HG03565 (cell line): ENCODE measurements around the gene DOC2B.
"Not testable (repeated sequence)": the region's sequence is repeated elsewhere in the genome, so short reads cannot be mapped to it uniquely, and the experiment has no call there.

Experiments used
- ATAC-seq: cut with Tn5 transposase; IDR thresholded peaks from one replicate; pipeline ENCODE4 v1.9.1; 2021; ENCODE audit warnings: mild to moderate bottlenecking, moderate library complexity; ENCODE audit not compliant: unreplicated experiment

Gene DOC2B

GRCh38 chr17:193426-193810 is 12.0 kb upstream of the DOC2B start:
- no peak for ATAC-seq

- ATAC-seq = no peak
Observed at GRCh38 chr17:192666-193425, 11.4 kb upstream of the DOC2B start.

- ATAC-seq = no peak
Observed at GRCh38 chr17:189444-189843, 8.0 kb upstream of the DOC2B start.

- no peak for ATAC-seq
Observed at GRCh38 chr17:187130-187529, 5.7 kb upstream of the DOC2B start.

- no peak for ATAC-seq
Observed at GRCh38 chr17:185445-186138, 4.1 kb upstream of the DOC2B start.

- no peak for ATAC-seq
Observed at GRCh38 chr17:183021-183420, 1.6 kb upstream of the DOC2B start.

- ATAC-seq = no peak
Observed at GRCh38 chr17:182050-182751, 751 bp upstream of the DOC2B start.

GRCh38 chr17:180381-181244 is 837 bp downstream of the DOC2B start:
- no peak for ATAC-seq

- ATAC-seq = no peak
Observed at GRCh38 chr17:179781-180380, 1.6 kb downstream of the DOC2B start.

- ATAC-seq = no peak
Observed at GRCh38 chr17:179066-179432, 2.4 kb downstream of the DOC2B start.

GRCh38 chr17:178292-179065 is 3.0 kb downstream of the DOC2B start:
- no peak for ATAC-seq

GRCh38 chr17:177762-178161 is 3.7 kb downstream of the DOC2B start:
- no peak for ATAC-seq

- ATAC-seq = no peak
Observed at GRCh38 chr17:177155-177554, 4.3 kb downstream of the DOC2B start.

- ATAC-seq = no peak
Observed at GRCh38 chr17:173166-173911, 8.1 kb downstream of the DOC2B start.

- no peak for ATAC-seq
Observed at GRCh38 chr17:172401-172800, 9.0 kb downstream of the DOC2B start.

GRCh38 chr17:171871-172270 is 9.6 kb downstream of the DOC2B start:
- ATAC-seq = no peak

GRCh38 chr17:170130-170670 is 11.2 kb downstream of the DOC2B start:
- no peak for ATAC-seq

- ATAC-seq = not testable (repeated sequence)
Observed at GRCh38 chr17:168614-169013, 12.8 kb downstream of the DOC2B start.

GRCh38 chr17:165939-166338 is 15.5 kb downstream of the DOC2B start:
- no peak for ATAC-seq
